Hematopoietic multipotent progenitor cell treated with erythropoietin and hydrocortisone succinate and interleukin-3 and kit ligand, for 8 days (in vitro differentiated cells): ENCODE measurements around the gene XDH.

Experiments
- DNase-seq: peaks from one replicate; pipeline ENCODE4 v3.0.0-alpha.2; 2015

Gene XDH

GRCh38 chr2:31401580-31401979 lies 13.0 kb downstream of the XDH start:
- DNase-seq, result no peak

DNA sequence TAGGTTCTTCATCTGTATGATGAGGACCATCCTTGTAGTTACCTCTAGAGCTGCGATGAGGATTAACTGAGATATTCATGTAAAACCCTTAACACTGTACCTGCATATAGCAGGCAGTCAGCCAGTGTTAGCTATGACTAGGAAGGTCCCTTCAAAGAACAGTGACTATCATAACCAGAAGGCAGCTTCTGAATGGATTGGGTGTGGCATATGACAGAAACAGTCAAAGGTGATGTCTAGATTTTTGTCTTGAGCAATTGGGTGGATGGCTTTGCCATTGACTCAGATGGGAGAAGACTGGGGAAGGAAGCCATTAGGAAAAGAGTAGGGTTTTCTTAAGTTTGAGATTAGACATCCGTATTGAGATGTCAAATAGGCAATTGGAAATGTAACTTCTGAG lies 15.7 kb downstream of the XDH start:
- DNase-seq, result no peak

DNA sequence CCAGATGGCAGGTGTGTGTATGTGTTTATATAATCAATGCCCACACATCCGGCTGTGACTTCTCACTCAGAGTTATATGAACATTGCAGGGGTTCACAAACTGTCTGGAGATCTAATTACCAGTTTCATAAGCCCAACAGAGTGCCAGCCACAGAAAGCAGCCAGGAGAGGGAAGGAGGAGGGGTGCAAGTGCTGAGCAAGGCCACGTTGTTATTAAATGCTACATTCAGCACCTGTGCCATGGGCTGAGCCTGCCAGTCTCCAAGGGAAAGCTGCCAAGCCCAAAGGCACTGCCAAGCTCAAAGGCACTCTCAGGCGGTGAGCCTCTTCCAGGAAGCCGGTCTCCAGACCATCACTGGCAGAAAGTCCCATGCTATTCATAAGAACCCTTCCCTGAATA lies 17.4 kb downstream of the XDH start:
- no peak for DNase-seq

DNA sequence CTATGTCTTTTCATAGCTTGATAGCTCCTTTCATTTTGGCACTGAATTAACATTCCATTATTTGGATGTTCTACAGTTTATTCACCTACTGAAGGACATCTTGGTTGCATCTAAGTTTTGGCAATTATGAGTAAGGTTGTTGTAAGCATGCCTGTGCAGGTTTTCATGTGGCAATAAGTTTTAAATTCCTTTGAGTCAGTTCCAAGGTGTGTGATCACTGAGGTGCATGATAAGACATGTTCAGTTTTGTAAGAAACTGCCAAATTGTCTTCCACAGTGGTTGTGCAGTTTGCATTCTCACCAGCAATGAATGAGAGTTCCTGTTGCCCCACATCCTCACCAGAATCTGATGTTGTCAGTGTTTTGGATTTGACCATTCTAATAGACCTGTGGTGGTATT lies 24.2 kb downstream of the XDH start:
- no peak for DNase-seq

DNA sequence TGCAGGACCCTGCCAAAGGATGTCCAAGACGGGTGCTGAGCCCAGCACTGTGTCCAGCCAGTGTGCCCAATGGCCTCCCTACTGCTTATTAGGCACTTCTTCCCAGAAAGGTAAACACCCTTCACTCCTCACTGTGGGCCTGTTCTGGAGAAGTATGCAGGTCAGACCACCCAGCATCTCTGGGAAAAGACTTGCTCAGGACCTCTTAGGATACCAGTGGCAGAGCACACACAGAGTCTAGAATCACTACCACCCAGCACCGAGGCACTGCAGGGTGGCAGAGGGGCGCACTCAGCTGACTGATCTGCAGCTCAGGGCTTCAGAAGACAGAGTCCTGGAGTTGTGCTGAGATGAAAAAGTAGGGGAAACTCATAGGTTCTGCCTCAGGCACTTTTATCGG lies 25.8 kb downstream of the XDH start:
- no peak for DNase-seq

- DNase-seq, result no peak
Measured at GRCh38 chr2:31387850-31388249, 26.7 kb downstream of the XDH start.

GRCh38 chr2:31386648-31387047 lies 27.9 kb downstream of the XDH start:
- peak; percentile 3 for DNase-seq

DNA sequence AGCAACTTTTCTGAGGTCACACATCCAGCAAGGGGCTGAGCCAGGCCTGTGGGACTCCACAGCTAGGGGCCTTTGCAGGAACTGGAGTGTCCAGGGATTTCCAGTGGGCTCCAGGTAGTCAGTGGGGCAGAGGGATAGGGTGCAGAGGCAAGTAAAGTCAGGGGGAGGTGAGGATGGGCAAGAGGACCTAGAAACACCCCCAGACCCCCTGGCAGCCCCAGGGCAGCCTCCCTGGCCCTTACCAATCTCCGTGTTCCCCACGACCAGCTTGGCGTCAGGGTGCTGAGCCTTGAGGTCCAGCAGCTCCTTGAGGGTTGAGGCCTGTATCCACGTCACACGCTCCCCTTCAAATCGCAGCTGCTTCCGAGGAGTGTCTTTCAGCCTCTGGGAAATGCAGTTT lies 28.4 kb downstream of the XDH start:
- DNase-seq, result no peak

GRCh38 chr2:31384771-31385276 lies 29.7 kb downstream of the XDH start:
- DNase-seq, result no peak

DNA sequence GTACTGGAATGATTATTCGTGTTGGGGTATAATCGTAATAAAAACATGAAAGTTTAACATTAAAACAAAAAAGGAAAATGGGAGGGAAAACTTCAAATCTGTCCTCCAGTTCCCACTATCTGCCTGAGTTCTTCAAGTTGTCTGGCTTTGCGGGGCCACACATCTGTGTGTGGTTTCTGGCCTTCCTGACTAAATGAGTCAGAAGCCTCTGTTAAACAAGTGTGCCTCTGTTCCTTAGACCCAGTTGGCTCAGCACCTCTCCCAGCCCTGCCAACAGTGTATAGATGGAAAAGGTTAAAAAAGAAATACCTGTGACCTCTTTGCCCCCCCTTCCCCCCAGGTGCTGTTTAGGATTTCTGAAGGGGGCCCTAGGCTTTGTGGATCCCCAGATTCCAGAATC lies 30.2 kb downstream of the XDH start:
- no peak for DNase-seq

DNA sequence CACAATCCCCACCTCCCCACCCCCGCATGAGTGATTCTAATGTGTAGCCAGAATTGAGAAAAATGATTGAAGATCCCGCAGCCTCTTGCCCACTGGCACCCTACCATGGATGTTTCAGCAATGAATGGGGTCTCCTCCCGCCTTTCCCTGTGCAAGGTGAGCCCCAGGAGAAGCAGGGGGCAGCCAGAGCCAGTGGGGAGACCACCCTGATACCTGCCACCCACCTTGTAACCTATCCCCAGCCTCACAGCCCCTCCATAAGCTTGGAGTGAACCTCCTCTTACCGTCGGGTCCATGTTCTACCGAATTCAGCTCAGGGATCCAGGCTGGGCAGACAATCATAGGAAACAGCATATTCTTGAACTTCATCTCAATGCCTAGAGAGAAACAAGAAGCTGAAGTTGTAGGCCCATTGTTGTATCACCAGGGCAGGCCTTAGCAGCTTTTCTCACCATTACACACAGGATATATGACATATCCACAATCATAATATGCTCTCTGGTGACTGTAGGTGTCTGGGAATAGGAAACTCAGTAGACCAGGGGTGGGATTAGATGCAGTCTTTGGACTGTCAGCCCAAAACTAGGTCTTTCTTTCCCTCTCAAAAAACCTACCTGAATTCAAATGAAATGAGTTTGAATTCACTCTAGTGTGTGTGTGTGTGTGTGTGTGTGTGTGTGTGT lies 30.9 kb downstream of the XDH start:
- no peak for DNase-seq

DNA sequence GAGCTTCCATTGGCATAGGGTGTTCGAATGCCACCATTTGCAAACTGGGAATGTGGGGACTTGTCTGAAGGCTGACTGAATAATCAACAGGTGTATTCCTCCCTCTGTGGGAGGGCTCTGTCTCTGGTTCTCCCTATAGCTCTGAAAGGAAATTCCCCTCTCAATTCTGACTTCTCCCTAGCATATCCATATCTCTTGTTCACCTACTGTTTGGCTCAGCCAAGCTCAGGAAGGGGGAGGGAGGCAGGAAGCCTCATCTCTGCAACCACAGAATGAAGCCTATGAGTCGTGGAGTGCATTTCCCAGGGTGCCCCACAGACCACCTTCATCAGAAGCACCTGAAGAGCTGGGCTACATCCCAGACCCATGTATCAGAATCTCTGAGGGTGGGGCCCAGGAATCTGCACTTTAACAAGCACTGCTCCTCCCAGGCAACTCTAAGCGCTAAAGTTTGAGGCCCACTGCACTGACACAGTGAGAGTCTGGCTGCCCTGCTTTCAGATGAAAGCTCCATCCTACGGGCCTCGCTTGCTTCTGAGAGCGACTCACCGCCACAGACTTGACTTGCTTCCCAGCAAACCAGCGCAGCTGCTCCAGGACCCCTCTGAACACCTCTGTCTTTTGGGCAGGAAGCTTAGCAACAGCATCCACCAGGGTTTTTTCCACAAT lies 32.0 kb downstream of the XDH start:
- no peak for DNase-seq

DNA sequence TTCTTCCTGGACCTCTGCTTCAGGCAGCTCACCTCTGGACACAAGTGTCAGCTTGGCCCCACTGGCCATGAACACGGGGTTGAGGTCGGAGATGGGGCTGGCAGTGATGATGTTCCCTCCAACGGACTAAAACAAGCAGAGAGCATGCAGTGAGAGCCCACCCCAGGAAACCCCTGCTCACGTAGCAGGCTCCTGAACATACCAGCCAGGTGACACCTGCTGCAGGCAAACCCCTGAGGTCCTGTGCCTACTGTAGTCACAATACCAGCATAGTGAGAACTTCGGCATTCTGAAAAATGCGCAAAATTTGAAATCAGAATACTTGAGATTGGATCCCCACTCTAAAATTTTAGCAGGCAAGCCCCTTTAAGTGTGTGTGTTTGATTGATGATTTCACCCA lies 32.9 kb downstream of the XDH start:
- DNase-seq, result no peak

GRCh38 chr2:31380243-31380642 lies 34.3 kb downstream of the XDH start:
- DNase-seq, result no peak

DNA sequence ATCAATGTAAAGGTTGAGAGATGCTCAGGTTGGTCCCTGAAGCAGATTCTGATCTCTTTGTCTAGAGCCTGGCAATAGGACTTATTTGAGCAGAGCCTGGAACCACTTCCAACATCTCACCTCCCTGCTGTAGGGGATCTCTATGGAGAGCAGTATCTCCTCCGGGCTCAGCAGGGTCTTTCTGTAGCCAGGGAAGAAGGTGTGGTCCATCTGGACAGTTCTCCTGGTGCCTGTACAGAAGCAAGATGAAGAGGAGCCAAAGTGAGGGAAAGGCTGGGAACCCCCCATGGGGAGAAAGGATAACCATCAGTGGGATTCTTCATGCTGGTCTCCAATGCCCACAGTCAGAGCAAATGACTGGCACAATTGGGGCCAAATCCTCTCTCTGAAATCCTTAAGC lies 34.8 kb downstream of the XDH start:
- no peak for DNase-seq

GRCh38 chr2:31378791-31379501 lies 35.6 kb downstream of the XDH start:
- DNase-seq, result no peak

DNA sequence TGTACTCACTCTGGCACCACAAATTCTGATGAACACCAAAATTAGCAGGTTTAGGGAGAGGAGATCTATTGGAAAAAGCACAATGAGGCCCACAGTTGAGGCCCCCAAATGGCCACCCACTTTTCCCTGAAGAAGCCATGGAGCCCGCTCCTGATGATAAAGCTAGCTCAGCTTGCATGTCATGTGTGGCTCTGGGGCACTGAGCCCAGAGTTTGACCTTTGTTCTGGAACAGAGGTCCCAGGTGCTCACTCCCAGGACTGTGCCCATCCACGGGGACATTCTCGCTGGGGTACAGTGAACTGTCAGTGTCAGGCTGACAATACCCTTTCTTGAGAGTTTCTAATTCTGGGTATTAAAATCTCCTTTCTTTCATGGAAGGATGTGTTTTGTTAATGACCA lies 36.2 kb downstream of the XDH start:
- no peak for DNase-seq

DNA sequence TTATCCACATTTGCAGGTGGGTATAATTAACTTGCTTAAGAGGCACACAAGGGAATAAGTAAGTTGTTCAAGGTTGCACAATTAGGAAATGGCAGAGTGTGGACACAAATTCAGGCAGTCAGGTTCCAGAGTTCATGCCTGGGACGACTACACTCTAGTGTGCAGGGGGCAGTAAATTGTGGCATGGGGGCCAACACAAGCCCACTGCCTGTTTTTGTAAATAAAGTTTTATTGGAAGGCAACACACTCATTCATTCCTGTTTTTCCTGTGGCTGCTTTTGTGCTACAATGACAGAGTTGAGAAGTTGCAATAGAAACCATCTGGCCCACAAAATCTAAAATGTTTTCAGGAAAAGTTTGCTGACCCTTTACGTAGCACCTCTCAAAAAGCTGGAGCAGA lies 41.4 kb downstream of the XDH start:
- DNase-seq, result no peak

GRCh38 chr2:31372097-31372496 lies 42.4 kb downstream of the XDH start:
- no peak for DNase-seq

DNA sequence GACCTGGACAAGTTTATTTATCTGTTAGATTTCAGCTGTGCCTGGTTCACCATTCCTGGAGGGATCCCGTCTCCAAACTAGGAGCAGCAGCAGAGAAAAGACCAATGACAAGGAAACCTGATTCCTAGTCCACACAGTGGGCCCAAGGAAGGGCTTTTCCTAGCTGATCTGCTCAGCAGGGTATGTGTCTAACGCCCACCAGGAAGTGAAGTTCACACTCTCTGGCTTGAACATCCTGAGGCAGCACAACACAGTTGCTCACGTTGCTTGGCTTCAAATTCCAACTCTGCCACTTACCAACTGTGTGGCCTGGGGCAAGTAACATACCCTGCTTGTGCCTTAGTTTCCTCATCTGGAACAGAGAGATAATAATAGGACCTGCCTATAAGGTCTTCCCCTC lies 42.9 kb downstream of the XDH start:
- no peak for DNase-seq

DNA sequence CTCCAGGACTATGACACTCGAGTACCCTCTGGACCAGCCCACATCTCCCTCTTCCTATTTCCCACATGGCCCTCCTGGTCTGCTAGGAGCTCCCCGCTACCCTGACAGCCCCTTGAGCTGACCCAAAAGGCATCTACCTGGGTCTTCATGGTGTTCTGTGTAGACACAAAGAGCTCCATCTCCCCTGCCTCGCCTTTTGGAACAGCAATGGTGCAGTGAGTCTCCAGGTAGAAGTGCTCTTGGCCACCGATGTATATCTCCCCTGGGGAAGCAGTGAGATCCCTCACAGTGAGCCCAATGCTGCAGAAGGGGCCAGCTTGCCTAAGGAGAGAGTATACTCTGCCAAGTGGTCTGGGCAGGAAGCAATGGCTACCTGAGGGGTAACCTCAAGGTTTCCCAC lies 47.8 kb downstream of the XDH start:
- DNase-seq, result no peak

GRCh38 chr2:31365834-31366505 lies 48.6 kb downstream of the XDH start:
- no peak for DNase-seq

DNA sequence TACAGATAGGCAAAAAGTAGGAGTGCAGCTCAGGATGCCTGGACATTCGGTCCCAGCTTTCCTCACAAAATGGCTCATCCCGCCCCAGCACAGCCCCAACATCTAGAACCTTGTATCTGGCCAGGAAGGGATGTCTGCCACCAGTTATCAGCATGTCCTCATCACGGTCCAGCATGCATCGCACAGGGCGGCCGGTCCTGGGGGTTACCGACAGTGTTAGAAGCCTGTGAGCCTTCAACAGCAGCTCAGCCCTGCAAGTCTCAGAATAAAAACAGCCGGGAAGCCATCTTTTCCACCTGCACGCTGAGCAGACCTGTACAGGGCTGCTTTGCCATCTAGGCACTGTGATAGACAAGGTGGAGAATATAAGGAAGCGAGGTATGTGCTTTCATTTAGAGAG lies 49.2 kb downstream of the XDH start:
- DNase-seq, result no peak
